ENCODE measurements around the gene PIK3AP1. TPM values are rescaled to one million over a fixed set of nuclear protein-coding genes. Genes with fewer than 3 reads are reported as not detected.
"Not testable (repeated sequence)": the region's sequence is repeated elsewhere in the genome, so short reads cannot be mapped to it uniquely, and the experiment has no call there.

Gene PIK3AP1
- total RNA-seq, 4 donors from 2014 or later: 4.7 to 16.6 (median 8.8) TPM

DNA sequence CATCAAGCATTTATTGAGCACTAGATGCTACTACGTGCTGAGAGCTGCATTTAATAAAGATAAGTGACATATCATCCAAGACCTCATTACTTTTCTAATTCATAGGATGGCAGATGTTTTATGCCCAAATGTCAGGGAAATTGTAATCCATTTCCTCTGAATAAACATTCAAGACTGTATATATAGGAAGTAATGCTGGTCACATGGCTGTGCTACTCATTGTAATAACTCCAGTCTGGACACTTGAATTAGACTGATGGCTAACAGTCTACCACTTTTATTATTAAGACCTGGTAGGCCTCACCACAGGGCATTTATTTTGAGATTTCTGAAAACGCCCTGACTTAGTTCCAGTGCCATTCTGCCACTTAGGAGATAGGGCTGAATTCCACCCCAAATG, 36.6 kb downstream of the PIK3AP1 start:
- Histone ChIP-seq H3K27me3 (peaks cover 0 to 6% (median 0%) of the 10 kb centered on the region in 4 donors), H3K4me1 (peaks cover 0 to 3% (median 0%) of the 10 kb centered on the region in 4 donors), H3K9me3 (no peaks in the 10 kb centered on the region), H3K36me3 (no peaks in the 10 kb centered on the region), H3K27ac (replicated peaks in 1 of 4) (no peak overlapping the region), H3K4me3 (no peak overlapping the region)
- DNase-seq (ENCODE audit: extremely low spot score): no peak
- WGBS: 65% methylated on average over 2 of the region's 2 CpGs
- TF ChIP-seq, protein P1, sequence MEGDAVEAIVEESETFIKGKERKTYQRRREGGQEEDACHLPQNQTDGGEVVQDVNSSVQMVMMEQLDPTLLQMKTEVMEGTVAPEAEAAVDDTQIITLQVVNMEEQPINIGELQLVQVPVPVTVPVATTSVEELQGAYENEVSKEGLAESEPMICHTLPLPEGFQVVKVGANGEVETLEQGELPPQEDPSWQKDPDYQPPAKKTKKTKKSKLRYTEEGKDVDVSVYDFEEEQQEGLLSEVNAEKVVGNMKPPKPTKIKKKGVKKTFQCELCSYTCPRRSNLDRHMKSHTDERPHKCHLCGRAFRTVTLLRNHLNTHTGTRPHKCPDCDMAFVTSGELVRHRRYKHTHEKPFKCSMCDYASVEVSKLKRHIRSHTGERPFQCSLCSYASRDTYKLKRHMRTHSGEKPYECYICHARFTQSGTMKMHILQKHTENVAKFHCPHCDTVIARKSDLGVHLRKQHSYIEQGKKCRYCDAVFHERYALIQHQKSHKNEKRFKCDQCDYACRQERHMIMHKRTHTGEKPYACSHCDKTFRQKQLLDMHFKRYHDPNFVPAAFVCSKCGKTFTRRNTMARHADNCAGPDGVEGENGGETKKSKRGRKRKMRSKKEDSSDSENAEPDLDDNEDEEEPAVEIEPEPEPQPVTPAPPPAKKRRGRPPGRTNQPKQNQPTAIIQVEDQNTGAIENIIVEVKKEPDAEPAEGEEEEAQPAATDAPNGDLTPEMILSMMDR (IDR thresholded peaks at IDR 0.05): no peak
- TF ChIP-seq POLR2AphosphoS5 (IDR thresholded peaks at IDR 0.05) (no peak), POLR2A (IDR thresholded peaks at IDR 0.05; ENCODE audit: low read depth) (no peak), EP300 (IDR thresholded peaks at IDR 0.05) (no peak)
- intact Hi-C loops (cut with DNase I): no loop called here

DNA sequence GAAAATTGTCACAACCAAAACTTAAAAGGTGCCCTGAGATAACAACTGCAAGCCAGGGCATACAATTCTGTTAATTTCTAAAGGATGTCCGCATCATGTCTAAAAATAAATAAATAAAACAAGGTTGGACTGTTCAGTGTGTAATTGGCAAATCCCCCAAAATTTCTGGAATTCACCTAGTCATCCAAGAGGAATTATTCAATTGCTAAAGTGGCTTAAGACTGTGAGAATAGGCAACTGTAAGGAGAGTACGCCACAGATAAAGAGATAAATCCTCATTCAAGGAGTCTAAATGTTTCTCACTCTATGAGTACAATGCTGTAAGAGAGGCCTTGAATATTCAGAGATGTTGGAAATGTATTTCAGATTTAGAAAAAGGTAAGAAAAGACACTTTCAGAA, 37.2 kb downstream of the PIK3AP1 start:
- intact Hi-C loops (cut with DNase I): no loop called here
- no peak for DNase-seq (ENCODE audit: extremely low spot score)
- peaks cover 0 to 6% (median 0%) of the 10 kb centered on the region in 4 donors for H3K27me3 ChIP-seq
- TF ChIP-seq, protein P1 (IDR thresholded peaks at IDR 0.05): no peak
- TF ChIP-seq POLR2A (IDR thresholded peaks at IDR 0.05; ENCODE audit: low read depth) (no peak), EP300 (IDR thresholded peaks at IDR 0.05) (no peak), POLR2AphosphoS5 (IDR thresholded peaks at IDR 0.05) (no peak)
- no peak overlapping the region for H3K27ac ChIP-seq (replicated peaks in 1 of 4)
- no peak overlapping the region for H3K4me3 ChIP-seq
- WGBS: 65% methylated on average over 2 of the region's 2 CpGs
- H3K9me3 ChIP-seq: no peaks in the 10 kb centered on the region
- no peaks in the 10 kb centered on the region for H3K36me3 ChIP-seq
- peaks cover 0 to 3% (median 0%) of the 10 kb centered on the region in 4 donors for H3K4me1 ChIP-seq

DNA sequence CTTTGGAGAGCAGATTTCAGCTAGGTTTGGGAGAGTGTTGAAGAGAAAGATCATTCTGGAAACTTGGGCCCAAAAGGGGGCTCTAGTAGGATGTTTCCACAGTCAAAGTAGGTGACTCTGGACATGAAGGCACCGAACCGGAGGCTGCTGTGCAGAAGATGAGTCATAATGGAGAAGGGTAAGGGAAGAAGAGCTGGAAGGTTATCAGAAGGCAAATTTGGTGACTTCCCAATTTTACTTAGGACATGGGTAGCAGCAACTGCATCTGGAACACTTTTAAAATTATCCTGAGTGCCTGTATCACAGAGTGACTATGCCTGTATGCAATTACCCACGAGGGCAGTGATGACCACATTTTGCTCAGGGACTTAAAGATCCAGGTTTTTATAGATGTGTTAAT, 38.8 kb downstream of the PIK3AP1 start:
- Histone ChIP-seq H3K36me3 (no peaks in the 10 kb centered on the region), H3K27ac (replicated peaks in 1 of 4) (no peak overlapping the region), H3K27me3 (peaks cover 0 to 6% (median 0%) of the 10 kb centered on the region in 4 donors), H3K9me3 (no peaks in the 10 kb centered on the region), H3K4me1 (peaks cover 0 to 3% (median 0%) of the 10 kb centered on the region in 4 donors), H3K4me3 (no peak overlapping the region)
- 88% methylated on average over 3 of the region's 3 CpGs for WGBS
- intact Hi-C loops (cut with DNase I): no loop called here
- no peak for TF ChIP-seq POLR2AphosphoS5 (IDR thresholded peaks at IDR 0.05)
- no peak for TF ChIP-seq EP300 (IDR thresholded peaks at IDR 0.05)
- TF ChIP-seq POLR2A (IDR thresholded peaks at IDR 0.05; ENCODE audit: low read depth): no peak
- TF ChIP-seq, protein P1 (IDR thresholded peaks at IDR 0.05): no peak
- no peak for DNase-seq (ENCODE audit: extremely low spot score)

DNA sequence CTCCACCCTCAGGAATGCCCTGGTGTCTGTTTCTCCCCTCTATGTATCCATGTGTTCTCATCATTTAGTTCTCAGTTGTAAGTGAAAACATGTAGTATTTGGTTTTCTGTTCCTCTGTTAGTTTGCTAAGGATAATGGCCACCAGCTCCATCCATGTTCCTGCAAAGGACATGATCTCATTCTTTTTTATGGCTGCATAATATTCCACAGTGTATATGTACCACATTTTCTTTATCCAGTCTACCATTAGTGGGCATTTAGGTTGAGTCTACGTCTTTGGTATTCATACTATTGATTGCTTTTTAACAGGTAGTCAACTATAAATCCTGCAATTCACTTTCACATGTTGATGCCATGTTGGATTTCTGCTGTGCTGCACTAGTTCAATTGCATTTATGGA, 39.9 kb downstream of the PIK3AP1 start:
- H3K4me3 ChIP-seq; H3K9me3 ChIP-seq; DNase-seq (ENCODE audit: extremely low spot score); H3K27ac ChIP-seq (replicated peaks in 1 of 4); H3K4me1 ChIP-seq; H3K36me3 ChIP-seq; intact Hi-C loops (cut with DNase I); H3K27me3 ChIP-seq: not testable (repeated sequence)
- 86% methylated on average over 1 of the region's 1 CpG for WGBS

DNA sequence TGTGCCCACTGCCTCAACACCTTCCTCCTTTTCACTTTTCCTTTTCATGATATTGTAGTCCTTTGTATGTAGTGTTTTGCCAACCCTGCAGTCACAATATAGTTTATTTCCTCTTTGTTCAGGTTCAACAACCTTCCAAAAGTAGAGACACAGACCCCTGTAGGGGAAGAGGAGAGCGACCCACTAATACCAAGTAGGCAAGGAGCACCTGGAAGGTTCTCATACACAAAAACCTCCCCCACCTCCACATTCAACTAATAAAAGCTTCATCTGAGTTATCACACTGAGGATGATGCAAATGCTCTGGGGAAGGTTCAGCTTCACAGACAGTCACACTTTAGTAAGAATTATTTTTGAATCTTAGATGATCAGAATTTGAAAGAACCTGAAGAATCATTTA, 41.6 kb downstream of the PIK3AP1 start:
- intact Hi-C loops (cut with DNase I): no loop called here
- H3K27ac ChIP-seq (replicated peaks in 1 of 4): no peak overlapping the region
- 95% methylated on average over 1 of the region's 1 CpG for WGBS
- H3K36me3 ChIP-seq: no peaks in the 10 kb centered on the region
- TF ChIP-seq, protein P1 (IDR thresholded peaks at IDR 0.05): no peak
- TF ChIP-seq POLR2AphosphoS5 (IDR thresholded peaks at IDR 0.05) (no peak), POLR2A (IDR thresholded peaks at IDR 0.05; ENCODE audit: low read depth) (no peak), EP300 (IDR thresholded peaks at IDR 0.05) (no peak)
- peaks cover 0 to 6% (median 0%) of the 10 kb centered on the region in 4 donors for H3K27me3 ChIP-seq
- no peak for DNase-seq (ENCODE audit: extremely low spot score)
- no peak overlapping the region for H3K4me3 ChIP-seq
- H3K4me1 ChIP-seq: peaks cover 0 to 13% (median 7%) of the 10 kb centered on the region in 4 donors
- no peaks in the 10 kb centered on the region for H3K9me3 ChIP-seq
